Activated T-helper 1 cell treated with anti-CD3 and anti-CD28 coated beads, Interleukin-12 subunit alpha, Interleukin-12 subunit beta, Interleukin-2, Interleukin-4 antibody, amounts not matched to agents 30 ng/mL and 10 ng/mL and 1 ng/mL, durations not matched to agents 14 hours and 24 hours and 36 hours (primary cell): ENCODE results near the gene C16orf96. TPM values are rescaled to one million over a fixed set of nuclear protein-coding genes. Genes with fewer than 3 reads are reported as not detected.
A peak's percentile ranks its signal among the peaks of the same experiment; 100 is the strongest.

ENCODE experiments used
- DNase-seq: peaks from one replicate; pipeline ENCODE4 v3.0.0; 2021; ENCODE audit warnings: low spot score
- H3K27ac Mint-ChIP-seq: one replicate; pipeline ENCODE4 v1.8.0; 2021; ENCODE audit warnings: mild to moderate bottlenecking, mixed read lengths
- H3K27me3 Mint-ChIP-seq: one replicate; pipeline ENCODE4 v1.8.0; 2022; ENCODE audit warnings: mild to moderate bottlenecking, moderate library complexity, mixed read lengths; ENCODE audit not compliant: insufficient read depth
- H3K36me3 Mint-ChIP-seq: one replicate; pipeline ENCODE4 v1.8.0; 2021; ENCODE audit warnings: low read depth, mixed read lengths
- H3K4me1 Mint-ChIP-seq: one replicate; pipeline ENCODE4 v1.8.0; 2021; ENCODE audit warnings: low read depth, mixed read lengths
- H3K4me3 Mint-ChIP-seq: one replicate; pipeline ENCODE4 v1.8.0; 2021; ENCODE audit warnings: mild to moderate bottlenecking, moderate library complexity, mixed read lengths
- H3K9me3 Mint-ChIP-seq: one replicate; pipeline ENCODE4 v1.8.0; 2021; ENCODE audit warnings: mixed read lengths
- intact Hi-C: fragments of 100-400 bp; cut with micrococcal nuclease; formaldehyde crosslinking; loops from one replicate; pipeline ENCODE4 v1.15.1; 2024
- total RNA-seq: library from RNA; stranded (reverse); gene quantifications from 2 replicates; pipeline ENCODE4 v1.2.3, GENCODE V29; 2022

Gene C16orf96
- total RNA-seq, 1 donor from 2014 or later, result not detected

DNA sequence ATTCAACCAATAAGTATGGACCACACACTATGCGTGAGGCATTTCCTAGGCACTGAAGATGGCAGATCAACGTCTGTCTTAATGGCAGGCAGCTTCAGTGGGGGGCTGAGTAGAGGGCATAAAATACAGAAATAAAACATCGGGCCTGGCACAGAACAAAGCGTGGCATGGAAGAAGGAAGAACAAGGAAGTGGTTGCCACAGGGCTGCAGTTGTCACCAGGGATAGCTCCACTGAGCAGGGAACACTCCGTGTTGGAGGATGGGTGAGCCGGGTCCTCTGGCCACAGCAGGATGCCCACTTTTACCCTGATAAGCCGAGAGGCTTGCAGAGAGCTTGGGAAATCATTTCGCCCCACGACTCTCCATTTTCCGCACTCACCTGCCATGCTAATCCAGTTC, 23.9 kb upstream of the C16orf96 start:
- Mint-ChIP-seq H3K27ac (no peak overlapping the region), H3K4me3 (no peak overlapping the region), H3K9me3 (no peaks in the 10 kb centered on the region), H3K36me3 (peaks cover 38% of the 10 kb centered on the region), H3K27me3 (no peaks in the 10 kb centered on the region), H3K4me1 (peaks cover 43% of the 10 kb centered on the region)
- no peak for DNase-seq
- intact Hi-C loops, result loop anchor here (10.0 kb wide), 1 partner anchor 257 kb away; the partner anchor contains the start of gene TFAP4

DNA sequence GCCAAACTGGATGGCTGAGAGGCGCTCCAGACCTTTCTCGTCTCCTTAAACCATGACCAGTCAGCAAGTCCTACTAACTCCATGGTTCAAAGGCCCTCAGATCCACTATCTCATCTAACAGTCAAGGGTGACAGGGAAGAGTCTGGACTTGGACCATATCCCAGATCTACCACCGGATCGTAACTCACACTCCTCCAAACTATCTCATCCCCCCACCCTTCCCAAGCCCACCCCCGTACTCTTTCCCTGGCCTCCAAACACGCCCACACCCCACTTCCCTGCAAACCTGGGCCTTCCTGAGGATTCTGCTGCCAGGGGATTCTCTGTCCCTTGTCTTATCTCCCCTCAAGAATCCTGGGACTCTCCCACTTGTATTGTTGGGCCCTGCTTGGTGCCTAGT, 22.6 kb upstream of the C16orf96 start:
- H3K27ac Mint-ChIP-seq, result no peak overlapping the region
- no peaks in the 10 kb centered on the region for H3K27me3 Mint-ChIP-seq
- no peak for DNase-seq
- no peak overlapping the region for H3K4me3 Mint-ChIP-seq
- intact Hi-C loops, result loop anchor here (10.0 kb wide), 1 partner anchor 259 kb away; the partner anchor contains the start of gene TFAP4
- H3K36me3 Mint-ChIP-seq, result peaks cover 36% of the 10 kb centered on the region
- H3K9me3 Mint-ChIP-seq, result no peaks in the 10 kb centered on the region
- H3K4me1 Mint-ChIP-seq, result peaks cover 45% of the 10 kb centered on the region

DNA sequence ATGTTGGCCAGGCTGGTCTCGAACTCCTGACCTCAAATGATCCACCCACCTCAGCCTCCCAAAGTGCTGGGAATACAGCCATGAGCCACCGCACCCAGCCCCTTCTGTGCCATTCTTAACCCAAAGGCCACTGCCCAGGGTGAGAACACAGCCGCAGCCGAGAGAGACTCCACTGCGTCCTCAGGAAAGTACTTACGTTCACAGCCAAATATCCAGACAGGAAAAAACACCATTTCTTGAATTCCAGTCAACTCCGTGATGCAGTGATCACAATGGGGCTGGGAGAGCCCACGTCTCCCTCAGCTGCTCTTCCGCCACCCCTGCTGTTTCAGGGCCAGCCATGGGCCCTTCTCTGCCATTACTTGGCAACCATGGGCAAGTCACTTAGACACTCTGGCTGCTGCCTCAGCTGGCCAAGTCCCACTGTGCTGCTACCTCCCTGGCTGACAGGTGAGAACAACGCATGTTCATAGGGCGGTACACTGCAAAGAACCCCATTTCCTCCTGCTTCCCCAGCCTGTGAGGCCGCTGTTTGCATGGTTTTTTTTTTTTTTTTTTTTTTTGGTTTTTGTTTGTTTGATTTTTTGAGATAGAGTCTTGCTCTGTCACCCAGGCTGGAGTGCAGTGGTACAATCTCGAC, 21.9 kb upstream of the C16orf96 start:
- peaks cover 39% of the 10 kb centered on the region for H3K36me3 Mint-ChIP-seq
- H3K9me3 Mint-ChIP-seq, result peaks cover 6% of the 10 kb centered on the region
- DNase-seq, result no peak
- H3K27ac Mint-ChIP-seq, result peak overlapping the region; percentile 78
- H3K4me1 Mint-ChIP-seq, result peaks cover 47% of the 10 kb centered on the region
- intact Hi-C loops, result loop anchor here (2.0 to 10.0 kb wide), 2 partner anchors 83 to 259 kb away; partner anchors contain the start of gene TFAP4
- no peaks in the 10 kb centered on the region for H3K27me3 Mint-ChIP-seq
- H3K4me3 Mint-ChIP-seq, result no peak overlapping the region

DNA sequence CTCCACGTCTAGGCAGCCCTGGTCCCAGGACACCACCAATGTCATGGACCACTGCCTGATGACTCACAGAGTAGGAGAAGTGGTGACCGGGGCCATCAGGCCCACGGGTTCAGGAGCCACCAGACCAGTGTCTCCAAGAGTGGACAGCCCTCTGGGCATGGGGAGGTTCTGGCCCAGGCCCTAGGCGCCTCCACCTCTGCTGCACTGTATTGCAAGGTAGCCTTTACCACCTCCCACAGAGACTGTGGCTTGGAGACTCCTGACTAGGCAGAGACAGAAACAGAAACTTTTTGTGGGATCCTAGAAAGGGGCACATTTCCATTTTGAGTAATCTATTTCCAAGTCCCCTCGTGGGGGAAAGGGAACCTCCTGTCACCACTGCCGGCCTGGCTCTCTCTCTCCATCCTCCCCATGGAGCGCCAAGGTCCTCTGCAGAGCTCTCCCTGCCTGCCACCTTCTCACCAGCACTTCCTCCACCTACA, 20.5 kb upstream of the C16orf96 start:
- Mint-ChIP-seq H3K4me3 (peak overlapping the region; percentile 79), H3K27me3 (no peaks in the 10 kb centered on the region), H3K36me3 (peaks cover 40% of the 10 kb centered on the region), H3K9me3 (peaks cover 12% of the 10 kb centered on the region), H3K27ac (peak overlapping the region; percentile 80), H3K4me1 (peaks cover 40% of the 10 kb centered on the region)
- intact Hi-C loops, result loop anchor here (1.0 to 10.0 kb wide), 5 partner anchors 20 to 261 kb away; partner anchors contain the start of genes DNAJA3 and TFAP4
- no peak for DNase-seq

DNA sequence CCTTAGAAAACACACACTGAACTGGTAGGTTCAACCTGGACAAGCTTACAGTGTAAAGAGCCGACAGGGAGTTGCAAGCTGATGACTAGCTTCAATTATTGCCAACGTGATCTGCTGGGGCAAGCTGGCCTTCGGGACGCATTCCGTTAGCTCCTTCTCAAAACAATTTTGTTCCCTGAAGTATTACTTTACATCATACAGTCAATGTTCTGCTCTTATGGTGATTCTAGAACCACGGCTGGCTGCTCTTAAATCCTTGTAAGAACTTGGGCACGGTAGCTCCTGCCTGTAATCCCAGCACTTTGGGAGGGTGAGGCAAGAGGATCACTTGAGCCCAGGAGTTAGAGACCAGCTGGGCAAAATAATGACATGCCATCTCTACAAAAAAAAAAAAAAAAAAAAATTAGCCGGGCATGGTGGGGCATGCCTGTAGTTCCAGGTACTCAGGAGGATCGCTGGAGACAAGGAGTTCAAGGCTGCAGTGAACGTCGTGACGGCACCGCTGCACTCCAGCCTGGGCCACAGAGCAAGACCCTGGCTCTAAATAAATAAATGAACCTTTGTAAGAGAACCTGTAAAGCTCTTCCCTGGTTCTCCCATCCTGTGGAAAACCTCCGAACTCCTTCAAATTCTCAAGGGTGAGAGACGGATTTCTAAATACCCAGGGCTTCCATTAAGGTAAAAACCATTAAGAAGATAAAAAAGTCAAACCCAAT, 19.6 kb upstream of the C16orf96 start:
- Mint-ChIP-seq H3K36me3 (peaks cover 40% of the 10 kb centered on the region), H3K4me3 (peak overlapping the region; percentile 79), H3K4me1 (peaks cover 40% of the 10 kb centered on the region), H3K27ac (peak overlapping the region; percentile 80), H3K9me3 (peaks cover 12% of the 10 kb centered on the region), H3K27me3 (no peaks in the 10 kb centered on the region)
- intact Hi-C loops, result loop anchor here (5.0 to 10.0 kb wide), 2 partner anchors 109 to 262 kb away; partner anchors contain the start of genes DNAJA3 and TFAP4
- DNase-seq, result no peak

DNA sequence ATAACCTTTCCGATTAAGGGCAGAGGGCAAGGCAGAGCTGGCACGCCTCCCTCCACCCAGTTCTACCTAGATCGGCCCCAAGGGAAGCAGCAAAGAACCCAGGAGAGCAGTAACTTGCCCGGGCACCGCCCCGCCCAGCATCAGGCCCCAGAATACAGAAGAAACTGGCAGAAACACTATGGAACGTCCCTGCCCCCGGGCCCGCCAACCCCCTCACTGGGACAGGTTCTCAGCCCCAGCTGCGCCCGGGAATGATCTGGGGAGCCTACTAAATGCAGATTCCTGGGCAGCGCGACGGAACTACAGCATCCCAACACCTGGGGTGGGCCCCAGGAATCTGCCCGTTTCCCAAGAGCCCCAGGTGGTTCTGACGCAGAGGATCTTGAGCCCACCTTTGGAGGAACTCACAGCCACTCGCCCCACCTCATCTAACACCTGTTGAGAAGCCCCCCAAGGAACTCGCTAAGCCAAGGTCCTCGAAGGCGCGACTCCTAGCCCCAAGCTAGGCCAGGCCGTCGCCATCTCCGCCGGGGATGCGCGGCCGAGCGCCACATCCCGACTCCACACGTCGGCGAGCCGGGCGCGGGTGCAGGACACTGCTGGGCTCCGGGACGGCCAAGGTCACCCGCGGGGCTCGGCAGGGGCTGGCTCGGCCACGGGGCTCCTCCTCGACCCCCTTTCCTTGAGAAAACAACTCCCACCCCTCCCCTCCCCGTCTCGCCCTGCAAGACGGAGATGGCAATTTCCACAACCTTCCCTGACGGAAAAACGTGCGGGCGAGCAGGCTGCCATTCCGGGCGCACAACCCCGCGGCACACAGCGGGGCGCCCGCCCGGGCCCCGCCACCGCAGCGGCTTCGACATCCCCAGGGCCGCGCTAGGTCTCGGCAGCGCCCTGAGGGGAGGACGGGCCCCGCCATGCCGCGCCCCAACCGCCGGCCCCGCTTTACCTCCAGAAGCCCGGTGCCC, 18.5 kb upstream of the C16orf96 start:
- Mint-ChIP-seq H3K27me3 (no peaks in the 10 kb centered on the region), H3K9me3 (peaks cover 12% of the 10 kb centered on the region), H3K4me3 (peak overlapping the region; percentile 79), H3K4me1 (peaks cover 40% of the 10 kb centered on the region), H3K27ac (peak overlapping the region; percentile 50), H3K36me3 (peaks cover 30% of the 10 kb centered on the region)
- intact Hi-C loops, result loop anchor here (1.0 to 10.0 kb wide), 7 partner anchors 8 to 263 kb away; partner anchors contain the start of genes DNAJA3, HMOX2, MGRN1 and TFAP4
- DNase-seq, result no peak

DNA sequence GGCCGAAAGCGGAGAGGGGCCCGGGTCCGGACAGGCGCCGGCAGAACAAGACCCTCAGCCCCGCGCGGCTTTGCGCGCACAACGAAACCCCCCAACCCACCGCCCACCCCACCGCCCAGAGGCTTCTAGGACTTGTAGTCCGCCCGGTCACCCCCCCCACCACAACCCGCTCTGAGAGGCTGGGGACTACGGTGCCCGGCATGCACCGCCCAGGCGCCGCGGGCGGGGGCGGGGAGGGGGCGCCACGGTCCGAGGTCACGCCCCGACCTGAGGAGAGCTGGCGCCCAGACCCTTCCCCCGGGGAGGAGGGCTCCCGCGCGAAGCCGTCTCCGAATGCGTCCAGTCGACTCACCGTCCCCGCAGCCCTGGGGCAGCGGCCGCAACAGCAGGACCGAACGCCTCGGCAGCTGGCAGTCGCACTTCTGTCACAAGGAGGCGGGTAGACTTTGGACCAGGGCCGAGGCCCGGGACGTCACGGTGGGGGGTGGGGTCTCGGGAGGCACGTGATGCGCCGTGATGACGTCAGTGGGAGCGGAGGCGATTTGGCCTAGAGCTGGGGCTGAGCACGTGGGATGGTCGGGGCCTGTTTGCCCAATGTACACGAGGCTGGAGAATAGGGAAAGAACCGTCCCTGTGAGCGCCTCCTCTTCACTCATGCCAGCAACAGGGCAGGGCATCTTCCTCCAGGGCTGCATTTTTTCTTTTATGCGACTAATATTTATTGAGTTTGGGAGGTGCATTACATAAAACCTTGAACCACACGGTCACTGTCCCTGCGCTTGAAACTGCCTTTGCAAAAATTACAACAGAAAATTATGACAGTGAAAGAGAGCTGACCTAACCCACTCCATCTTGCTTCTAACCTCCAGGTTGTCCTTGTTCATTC, 17.5 kb upstream of the C16orf96 start, which contains the start of gene CDIP1:
CDIP1 (minus strand) TSS at position 424 of the 886 bp plus-strand sequence. CDS start 24,643 bp downstream, outside the sequence.
- Mint-ChIP-seq H3K36me3 (peaks cover 21% of the 10 kb centered on the region), H3K4me1 (peaks cover 40% of the 10 kb centered on the region), H3K9me3 (peaks cover 12% of the 10 kb centered on the region), H3K27ac (peak within 1 kb of the TSS; percentile 82), H3K27me3 (peaks cover 5% of the 10 kb centered on the region), H3K4me3 (peak within 1 kb of the TSS; percentile 80)
- peak; percentile 86 for DNase-seq
- intact Hi-C loops, result loop anchor here (1.0 to 10.0 kb wide), 7 partner anchors 9 to 264 kb away; partner anchors contain the start of genes DNAJA3, HMOX2, MGRN1 and TFAP4

DNA sequence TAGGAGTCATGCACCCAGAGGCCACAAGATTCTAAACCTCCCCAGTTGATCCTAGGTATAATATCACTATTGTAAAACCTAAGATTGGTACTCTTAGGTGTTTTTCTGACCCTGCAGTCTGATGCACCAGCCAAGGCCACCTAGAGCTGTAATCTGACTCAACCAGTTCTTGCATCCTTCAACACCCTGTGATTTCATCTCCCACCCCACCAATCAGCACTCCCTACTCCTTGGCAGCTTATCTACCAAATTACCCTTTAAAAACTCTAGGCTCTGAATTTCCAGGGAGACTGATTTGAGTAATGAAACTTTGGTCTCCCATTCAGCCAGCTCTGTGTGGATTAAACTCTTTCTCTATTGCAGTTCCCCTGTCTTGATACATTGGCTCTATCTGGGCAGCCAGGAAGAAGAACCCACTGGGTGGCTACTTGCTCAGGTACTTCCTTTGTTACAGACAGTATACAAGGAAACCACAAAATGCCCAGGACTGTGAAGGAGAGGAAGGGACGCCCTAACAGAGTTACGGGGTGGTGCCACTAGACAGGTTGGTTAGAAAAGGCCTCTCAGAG, 16.3 kb upstream of the C16orf96 start:
- intact Hi-C loops, result loop anchor here (2.0 to 10.0 kb wide), 3 partner anchors 85 to 265 kb away; partner anchors contain the start of genes DNAJA3, MGRN1 and TFAP4
- H3K9me3 Mint-ChIP-seq, result peaks cover 12% of the 10 kb centered on the region
- H3K36me3 Mint-ChIP-seq, result peaks cover 16% of the 10 kb centered on the region
- peak overlapping the region; percentile 40 for H3K27ac Mint-ChIP-seq
- peaks cover 7% of the 10 kb centered on the region for H3K27me3 Mint-ChIP-seq
- H3K4me3 Mint-ChIP-seq, result no peak overlapping the region
- DNase-seq, result no peak
- H3K4me1 Mint-ChIP-seq, result peaks cover 34% of the 10 kb centered on the region

DNA sequence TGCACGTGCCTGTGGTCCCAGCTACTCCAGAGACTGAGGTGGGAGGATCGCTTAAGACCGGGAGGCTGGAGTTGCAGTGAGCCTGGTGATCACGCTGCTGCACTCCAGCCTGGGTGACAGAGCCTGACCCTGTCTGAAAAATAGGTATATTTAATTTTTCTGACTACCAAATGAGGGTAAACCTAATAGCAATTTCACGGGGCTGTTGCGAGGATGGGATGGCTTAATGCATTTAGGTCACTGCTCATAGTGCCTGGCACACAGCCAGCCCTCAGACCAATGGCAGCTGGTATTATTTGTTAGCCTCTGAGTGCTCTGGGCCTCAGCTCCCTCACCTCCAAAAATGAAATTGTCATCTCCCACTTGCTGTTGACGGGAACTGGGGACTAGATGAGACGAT, 11.7 kb upstream of the C16orf96 start:
- intact Hi-C loops, result no loop called here
- DNase-seq, result no peak
- Mint-ChIP-seq H3K27me3 (peaks cover 10% of the 10 kb centered on the region), H3K4me1 (peaks cover 14% of the 10 kb centered on the region), H3K4me3 (no peak overlapping the region), H3K36me3 (peaks cover 5% of the 10 kb centered on the region), H3K27ac (no peak overlapping the region), H3K9me3 (peaks cover 6% of the 10 kb centered on the region)

DNA sequence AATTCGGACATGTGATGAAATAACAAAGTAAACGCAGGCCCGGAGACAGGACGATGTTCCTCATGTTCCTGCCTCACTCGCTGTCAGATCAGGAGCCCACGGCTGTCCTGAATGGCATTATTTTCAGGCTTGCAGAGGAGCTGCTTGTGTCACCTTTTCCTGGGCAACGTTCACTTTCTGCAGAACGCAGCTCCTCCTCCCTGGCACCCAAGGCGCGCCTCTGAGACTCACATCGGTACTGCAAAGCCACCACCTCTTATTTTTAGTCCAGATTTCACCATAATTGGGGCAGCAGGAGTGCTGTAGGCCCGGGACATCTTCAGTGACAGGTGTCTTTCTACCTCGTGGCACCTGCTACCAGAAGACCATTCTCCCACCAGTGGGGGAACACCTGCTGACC, 8.0 kb upstream of the C16orf96 start:
- Mint-ChIP-seq H3K9me3 (no peaks in the 10 kb centered on the region), H3K4me3 (no peak overlapping the region), H3K4me1 (peaks cover 10% of the 10 kb centered on the region), H3K27ac (no peak overlapping the region), H3K27me3 (peaks cover 16% of the 10 kb centered on the region), H3K36me3 (no peaks in the 10 kb centered on the region)
- intact Hi-C loops, result loop anchor here (1.0 to 2.0 kb wide), 5 partner anchors 10 to 72 kb away; partner anchors contain the start of genes CDIP1 and HMOX2
- no peak for DNase-seq

DNA sequence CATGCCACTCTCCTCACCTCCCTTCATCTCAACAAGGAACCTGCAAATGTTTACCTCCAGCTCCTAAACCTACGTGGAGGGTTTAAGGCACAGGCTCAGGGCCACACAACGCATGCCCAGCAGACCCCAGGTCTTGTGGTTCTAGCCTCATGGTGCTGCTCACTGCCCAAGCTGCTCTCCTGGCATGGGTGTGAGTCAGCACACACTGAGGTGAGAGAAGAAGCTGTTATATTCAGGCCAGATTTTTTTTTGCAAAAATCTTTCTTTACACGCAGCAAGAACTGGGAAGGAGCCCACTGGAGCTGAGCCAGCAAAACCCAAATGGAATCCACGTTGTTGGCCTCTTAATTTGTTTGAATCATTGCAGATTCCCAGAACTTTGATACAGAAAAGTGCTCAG, 5.5 kb upstream of the C16orf96 start:
- intact Hi-C loops, result no loop called here
- H3K9me3 Mint-ChIP-seq, result no peaks in the 10 kb centered on the region
- no peaks in the 10 kb centered on the region for H3K36me3 Mint-ChIP-seq
- H3K27me3 Mint-ChIP-seq, result peaks cover 14% of the 10 kb centered on the region
- no peak overlapping the region for H3K27ac Mint-ChIP-seq
- DNase-seq, result no peak
- peaks cover 10% of the 10 kb centered on the region for H3K4me1 Mint-ChIP-seq
- H3K4me3 Mint-ChIP-seq, result no peak overlapping the region
